HG02798 (cell line): ENCODE data around the gene SUMO1.

Source experiments
- ATAC-seq: cut with Tn5 transposase; IDR thresholded peaks from one replicate; pipeline ENCODE4 v1.9.1; 2021; ENCODE audit warnings: mild to moderate bottlenecking; ENCODE audit not compliant: unreplicated experiment, poor library complexity

SUMO1 gene

DNA sequence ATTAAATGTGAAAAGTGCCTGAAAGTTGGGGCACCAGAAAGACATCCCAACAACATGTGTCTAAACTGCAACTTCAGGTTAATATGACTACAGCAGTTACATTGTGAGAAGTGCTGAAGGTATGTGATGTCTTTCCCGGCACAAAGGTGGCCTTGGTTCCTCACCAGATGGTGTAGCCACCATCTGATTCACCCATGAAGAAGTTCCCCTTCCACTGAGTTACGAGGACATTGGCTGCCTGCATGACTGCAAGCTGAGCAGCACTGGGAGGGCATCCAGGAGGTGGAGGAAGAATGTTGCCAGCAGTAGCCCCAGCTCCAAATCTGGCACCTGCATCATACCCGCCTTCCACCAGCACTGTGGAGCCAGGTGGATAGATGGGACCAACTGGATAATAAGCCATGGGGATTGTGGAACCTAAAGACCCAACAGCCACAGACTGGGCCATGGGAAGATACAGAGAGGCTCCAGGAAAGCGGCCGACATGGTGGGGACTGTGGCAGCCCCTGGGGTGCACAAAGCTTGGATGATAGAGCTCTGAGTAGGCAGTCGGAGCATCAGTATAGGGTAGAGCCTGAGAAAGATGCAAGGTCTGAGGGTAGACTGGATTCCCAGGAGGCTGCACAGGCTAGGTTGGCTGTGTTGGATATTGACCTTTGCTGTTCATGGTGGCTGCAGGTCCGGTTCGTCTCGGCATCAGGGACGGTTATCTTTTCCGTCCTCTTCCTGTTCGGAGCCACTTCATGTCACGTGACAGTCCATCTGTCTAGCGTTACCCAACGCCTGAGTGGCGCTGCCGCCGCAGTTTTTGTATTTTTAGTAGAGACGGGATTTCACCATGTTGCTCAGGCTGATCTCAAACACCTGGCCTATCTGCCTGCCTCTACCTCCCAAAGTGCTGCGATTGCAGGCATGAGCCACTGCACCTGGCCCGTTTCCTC lies 36.9 kb downstream of the SUMO1 start:
- no peak for ATAC-seq

DNA sequence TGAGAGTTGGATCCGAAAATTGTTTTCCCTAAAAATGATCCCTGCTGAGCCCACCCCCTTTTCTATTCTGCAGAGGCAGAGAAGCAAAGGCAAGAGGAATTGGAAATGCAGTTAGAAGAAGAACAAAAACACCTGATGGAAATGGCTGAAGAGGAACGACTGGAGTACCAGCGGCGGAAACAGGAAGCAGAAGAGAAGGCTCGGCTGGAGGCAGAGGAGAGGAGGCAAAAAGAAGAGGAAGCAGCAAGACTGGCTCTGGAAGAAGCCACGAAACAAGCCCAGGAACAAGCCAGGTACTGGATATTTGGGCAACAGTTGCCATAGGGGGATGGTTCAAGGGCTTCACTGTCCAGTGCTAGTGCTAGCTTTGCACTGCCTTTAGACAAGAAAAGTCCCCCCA lies 41.7 kb downstream of the SUMO1 start:
- ATAC-seq, result no peak

DNA sequence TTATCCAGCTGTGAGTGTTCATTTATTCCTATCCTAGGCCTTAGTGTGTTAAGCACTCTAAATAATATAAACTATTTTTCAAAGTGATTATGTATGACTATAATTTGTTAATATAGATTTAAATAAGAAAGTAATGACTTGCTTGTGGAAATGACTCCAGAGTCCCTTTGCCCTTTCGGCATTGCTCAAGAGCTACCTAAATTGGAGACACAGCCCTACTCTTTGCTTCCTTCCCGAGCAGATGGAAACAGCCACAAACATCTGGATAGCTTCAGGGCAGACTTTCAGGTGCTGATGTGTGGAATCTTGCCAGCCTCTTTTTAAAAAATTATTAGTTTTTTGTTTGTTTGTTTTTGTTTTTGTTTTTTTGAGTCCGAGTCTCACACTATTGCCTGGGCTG lies 44.0 kb downstream of the SUMO1 start:
- ATAC-seq, result no peak

DNA sequence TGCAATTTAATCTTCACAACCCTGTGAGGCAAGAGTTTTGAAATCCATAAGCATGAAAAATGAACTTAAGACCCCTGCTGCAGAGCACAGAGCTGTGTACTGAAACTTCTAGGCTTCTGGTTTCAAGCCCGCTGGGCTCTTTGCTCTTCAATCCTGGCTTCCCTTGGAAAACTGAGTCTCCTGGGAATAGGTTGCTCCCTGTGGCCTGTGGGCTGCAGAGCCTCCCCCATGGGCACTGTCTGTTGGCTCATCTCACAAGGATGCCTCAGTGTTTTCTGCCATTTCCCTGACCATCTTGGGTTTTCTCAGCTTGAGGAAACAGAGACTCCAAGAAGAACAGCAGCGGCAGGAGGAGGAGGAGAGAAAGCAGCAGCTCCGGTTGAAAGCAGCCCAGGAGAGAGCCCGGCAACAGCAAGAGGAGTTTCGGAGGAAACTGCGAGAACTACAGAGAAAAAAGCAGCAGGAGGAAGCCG lies 44.5 kb downstream of the SUMO1 start:
- no peak for ATAC-seq

DNA sequence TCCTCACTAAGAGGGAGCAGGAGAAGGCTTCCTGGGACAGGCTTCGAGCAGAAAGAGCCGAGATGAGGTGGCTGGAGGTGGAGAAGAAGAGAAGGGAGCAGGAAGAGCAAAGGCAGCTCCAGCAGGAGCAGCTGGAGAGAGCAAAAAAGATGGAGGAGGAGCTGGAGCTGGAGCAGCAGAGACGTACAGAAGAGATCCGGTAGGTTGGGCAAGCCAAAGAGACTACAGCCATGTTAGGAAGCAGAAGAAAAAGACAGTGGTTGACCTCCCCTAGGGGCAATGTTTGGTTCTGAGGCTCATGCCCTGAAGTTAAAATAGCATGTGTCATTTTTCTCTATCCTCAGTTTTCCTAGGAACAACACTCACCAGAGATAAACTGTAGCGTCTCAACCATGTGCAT lies 45.1 kb downstream of the SUMO1 start:
- no peak for ATAC-seq

DNA sequence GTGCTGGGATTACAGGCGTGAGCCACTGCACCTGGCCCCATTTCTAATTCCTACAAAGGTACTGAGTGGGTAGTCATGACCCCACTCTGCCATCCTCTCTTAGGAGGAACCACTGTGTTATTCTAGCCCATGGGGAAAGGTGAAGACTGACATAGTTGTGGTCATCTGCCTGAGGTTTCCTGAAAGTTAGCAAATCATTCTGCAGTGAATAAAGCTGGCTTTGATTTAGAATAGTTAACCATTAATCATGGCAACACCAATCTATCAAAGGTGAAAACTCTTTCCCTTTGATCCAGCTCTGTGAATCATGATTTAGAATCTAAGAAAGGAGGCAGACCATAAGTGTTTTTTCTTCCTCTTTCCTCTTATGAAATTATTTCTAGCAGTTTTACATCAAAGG lies 50.8 kb downstream of the SUMO1 start:
- ATAC-seq, result no peak

DNA sequence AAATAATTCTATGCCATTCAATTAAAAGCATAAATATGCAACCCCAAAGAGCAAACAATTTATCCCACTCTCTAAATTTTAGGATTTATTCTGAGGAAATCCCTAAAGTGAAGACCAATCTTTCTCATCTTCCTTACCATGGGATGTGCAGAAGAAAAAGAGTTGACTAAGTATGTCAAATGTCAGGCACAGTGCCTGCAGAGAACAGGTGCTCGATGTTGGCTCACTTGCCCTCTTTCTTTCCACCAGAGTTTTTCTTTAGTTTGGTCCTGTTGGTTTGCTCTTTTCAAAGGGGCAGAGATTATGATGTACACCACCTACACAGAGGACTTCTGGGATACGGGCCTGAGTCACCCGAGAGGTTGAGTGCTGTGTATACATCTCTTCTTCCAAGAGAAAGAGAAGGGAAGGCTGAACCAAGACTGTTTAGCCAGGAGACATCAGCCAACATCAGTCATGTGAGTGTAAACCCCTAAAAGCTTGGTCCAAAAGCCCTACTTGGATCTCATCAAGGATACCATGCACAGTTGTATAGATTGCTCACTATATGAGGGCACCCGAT lies 51.7 kb downstream of the SUMO1 start:
- ATAC-seq, result no peak

DNA sequence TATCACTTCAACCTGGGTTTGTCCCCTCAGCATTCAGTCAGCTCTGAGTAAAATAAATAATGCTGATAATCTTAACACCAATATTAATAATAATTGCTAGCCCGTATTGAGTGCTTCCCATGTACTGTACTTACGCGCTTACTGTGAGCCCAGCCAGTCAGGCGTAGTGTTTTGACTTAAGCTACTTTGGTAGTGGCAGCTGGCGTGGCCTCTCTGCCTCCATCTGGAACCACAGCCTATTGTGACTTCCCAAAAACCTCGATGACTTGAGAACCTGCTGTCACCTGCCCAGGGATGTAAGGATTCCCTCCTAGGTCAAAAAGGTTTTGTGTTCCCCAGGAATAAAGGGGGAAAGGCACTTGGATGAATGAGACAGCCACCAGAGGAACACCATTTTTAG lies 53.2 kb downstream of the SUMO1 start:
- no peak for ATAC-seq

DNA sequence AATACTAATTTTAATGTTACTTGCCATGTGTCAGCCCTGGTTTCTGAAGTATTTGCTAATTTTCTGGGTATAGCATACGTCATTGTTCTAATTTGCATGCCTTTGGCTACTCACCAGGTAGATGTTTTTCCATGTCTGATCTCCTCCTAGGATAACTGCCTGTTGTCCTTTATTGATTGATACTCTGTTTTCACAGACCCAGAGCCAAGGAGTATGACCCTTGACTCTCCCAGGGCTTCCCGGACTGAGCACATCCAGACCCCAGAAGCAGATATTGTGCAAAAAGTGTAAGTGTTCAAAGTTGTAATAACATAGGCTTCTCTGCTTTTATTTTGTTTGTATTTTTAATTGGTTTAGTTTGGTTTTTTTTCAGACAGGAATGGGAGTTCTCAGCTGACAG lies 53.8 kb downstream of the SUMO1 start:
- no peak for ATAC-seq

DNA sequence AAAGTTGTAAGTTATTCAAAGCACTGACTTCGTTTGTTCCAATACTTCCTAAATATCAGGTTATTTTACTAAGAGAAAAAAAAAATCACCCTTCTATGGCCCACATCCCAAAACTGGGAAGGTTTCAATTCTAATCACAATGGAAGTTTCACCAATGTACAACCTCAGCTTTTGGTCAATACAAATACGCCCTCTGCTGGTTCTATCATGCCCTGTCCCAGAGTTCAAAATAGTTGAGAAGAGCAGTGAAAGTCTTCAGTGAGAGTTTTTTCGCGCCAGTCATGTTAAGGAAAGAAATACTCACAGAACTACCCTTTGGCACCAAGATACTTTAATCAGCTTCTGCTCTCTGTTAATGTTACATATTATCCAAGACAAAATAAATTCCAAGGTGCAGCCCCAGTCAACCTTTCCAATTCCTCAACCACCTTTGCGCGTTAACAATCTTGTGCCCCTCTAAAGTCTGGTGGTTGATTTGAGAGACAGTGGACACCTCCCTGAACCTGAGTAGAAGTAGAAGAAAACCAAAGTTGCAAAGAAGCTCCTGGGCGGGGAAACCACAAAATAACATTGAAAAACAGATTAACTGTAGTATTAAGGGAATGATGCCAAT lies 59.9 kb downstream of the SUMO1 start:
- no peak for ATAC-seq

DNA sequence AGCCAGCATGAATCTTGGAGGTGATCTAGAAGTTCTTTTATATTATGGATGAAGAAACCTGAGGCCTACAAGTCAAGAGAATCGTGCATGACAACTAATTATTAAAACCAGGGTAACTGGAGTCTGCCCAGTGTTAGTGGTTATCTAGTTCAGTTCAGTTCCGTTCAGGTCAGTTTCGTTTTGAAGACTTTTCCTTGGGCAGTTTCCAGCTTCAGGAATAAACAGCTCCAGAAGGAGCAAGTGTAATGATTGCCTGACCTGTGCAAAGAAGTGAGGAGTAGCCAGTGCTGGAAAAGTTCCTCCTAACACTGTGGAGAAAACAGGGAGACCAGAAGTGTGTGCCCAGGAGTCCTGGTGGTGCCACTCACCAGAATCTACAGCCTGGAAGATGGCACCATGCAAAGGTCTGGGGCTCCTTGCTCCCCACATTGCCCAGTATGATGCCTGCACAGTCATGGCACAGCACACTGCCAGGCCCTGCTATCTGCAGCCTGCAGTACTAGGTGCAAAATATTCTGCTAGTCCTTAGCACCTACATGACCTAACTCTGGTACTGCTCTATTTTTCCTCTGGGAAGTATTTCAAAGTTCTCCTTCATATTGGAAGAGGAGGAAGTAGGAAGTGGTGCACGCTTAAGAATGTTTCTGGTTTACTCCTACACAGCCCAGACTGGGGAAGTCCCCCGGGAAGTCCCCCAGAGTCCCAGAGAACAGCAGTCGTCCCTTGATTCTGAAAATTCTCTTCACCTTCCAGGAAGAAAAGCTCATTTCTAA lies 65.8 kb downstream of the SUMO1 start:
- peak; percentile 83 for ATAC-seq

DNA sequence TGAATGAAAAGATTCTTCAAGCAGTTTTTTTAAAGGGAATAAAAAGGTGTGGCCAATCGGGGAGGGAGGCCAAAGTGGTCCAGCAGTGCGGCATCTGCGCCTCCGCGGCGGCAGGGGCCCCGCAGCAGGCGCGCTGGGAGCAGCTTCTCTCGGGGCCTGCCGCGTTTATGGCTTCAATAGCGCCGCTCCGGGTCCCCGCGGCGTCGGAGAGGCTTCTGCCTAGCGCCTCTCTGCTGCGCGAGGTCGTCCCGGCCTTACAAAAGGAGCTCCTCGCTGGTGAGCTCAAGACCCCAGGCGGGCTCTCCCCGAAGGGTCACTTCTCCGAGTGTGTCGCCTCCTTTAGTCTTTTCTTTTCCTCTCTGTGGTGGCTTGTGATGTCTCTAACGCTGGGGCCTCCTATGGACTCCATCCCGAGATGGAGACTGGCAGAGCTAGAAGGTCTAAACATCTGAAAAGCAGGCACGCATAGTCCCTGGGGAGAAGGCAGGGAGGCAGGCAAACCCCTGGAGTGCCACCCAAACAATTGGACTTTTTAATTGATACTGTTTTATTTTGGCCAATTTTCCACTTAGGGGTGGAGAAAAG lies 67.1 kb downstream of the SUMO1 start:
- ATAC-seq, result no peak

DNA sequence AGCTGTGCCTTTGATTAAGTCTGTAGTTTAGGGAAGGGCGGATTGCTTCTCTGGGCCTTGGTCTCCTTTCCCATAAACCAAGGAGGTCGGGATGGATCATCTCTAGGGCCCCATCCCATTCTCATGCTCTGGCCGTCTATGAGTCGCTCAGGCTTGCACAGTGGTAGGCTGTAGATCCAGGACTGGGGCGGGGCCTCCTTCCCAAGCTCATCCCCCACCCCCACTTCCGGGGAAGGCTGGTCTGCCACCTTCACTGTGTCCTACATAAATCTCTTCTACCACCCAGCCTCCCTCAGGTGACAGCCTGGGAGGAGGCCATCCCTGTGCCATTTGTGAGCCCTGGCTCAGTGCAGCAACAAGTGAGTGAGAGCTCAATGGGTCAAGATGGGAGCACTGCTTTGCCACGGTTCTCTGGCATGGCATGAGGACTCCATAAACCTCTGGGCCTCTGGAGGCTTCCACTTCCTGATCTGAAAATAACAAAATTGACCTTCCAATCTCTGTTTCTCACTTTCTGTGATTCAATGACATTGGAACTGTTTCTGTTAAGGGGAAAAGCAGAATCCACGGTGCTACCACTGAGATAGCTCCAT lies 68.5 kb downstream of the SUMO1 start:
- ATAC-seq, result no peak

DNA sequence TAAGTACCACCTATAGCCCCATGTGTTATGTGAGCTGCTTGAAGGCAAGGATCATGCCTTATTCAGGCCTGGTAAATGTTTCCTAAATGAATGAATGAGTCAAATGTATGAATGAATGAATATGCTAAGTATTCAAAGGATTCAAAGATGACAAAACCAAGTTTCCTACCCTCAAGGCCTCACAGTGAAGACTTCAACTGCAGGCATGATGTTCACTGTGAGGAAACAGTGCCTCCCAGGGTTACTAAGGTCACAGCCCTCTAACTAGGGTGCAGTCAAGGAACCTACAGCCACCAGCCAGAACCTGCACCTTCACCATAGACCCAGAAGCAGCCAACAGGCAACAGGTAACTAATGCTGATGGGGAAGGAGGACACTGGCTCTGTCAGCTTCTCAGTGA lies 69.3 kb downstream of the SUMO1 start:
- no peak for ATAC-seq

DNA sequence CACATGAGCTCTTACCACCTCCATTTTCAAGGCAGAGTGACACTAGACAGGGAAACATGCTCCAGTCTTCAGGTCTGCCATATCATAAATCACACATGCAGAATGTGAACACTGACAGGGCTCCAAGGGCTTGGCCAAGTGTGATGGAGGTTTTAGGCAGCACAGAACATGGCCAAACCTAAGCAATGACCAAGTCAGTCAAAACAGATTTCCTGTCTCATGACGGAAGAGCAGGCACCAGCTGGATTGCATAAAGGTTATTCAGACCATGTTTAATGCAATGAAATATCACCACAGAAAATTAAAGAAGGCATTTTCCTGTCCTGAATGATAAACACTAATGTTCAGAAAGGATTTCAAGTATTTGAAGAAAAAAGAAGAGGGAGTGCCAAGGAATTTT lies 72.5 kb downstream of the SUMO1 start:
- no peak for ATAC-seq

DNA sequence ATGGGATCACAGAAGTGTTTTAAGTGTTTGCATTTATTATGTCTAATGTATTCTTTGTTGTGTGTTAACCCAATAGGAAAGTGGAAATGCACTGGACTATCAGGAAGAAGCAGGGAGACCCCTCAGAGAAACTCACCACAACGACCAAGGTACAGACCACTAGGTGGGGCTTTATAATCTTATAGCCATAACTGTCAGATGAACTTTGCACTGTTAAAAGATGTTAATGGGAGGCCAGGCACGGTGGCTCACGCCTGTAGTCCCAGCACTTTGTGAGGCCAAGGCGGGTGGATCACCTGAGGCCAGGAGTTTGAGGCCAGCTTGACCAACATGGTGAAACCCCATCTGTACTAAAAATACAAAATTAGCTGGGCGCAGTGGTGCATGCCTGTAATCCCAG lies 73.2 kb downstream of the SUMO1 start:
- ATAC-seq, result no peak

DNA sequence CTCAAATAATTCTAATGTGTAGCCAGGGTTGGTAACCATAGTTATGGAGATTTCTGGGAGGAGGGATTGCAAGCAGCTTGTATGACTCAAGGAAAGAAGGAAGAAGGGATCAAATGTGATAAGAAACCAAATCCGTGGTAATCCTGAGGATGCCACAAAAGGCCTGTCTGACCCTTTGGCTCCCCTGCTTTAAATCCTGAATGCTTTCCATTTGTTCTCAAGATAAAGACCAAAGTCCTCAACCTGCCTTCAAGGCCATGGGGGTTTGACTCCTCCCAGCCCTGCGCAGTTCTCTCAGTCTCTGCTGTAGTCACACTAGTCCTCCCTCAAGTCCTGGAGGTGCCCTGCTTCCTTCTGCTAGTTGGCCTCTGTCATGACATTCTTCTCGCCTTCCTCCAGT lies 74.0 kb downstream of the SUMO1 start:
- ATAC-seq, result no peak

DNA sequence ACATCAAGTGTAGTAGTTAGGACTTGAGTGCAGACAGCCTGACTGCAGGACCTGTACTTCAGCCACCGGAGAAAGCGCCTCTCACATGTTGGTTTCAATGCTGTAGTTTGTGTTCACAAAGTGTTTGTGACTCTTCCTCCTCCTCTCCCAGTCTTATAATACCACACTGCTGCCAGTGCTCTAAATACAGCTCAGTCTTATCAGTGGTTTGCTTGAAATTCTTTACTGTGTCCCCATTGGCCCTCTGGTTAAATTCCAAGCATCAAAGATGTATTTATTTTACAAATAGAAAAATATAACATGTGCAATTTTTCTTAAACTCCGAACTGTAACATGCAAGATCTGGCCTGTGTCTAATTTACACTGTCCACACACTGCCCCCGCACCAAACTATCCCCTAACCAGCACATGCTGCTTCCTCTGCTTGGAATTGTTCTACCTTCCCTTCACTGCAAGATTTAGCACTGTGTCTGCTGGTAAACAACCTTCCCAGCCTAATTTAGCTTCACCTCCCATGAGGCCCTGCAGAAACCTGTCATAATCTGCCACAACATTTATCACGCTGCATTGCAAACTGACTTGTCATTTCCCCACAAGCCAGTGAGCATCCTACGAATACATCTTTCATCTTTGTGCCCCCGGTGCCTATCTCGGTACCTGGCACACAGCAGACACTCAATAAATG lies 77.1 kb downstream of the SUMO1 start:
- ATAC-seq, result no peak

DNA sequence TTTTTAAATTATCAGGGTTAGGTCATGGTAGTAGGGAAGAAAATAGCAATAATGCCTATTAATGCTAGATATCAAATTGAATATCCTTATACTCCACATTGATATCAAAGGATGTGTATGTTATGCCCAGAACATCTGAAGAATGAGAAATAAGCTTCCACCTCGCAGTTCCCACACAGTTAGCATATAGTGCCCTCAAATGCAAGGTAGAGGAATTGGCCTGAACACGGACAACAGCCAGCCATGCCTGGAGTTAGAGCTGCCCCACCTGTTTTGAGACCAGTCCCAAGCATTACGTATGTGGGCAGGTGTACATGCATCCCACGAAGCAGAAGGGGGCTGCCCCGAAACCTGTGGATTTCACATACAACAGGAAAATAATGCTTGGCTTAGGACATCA lies 79.6 kb downstream of the SUMO1 start:
- no peak for ATAC-seq
